SU-DHL-6 (cell line): Measurements from ENCODE around the gene KBTBD7.
"Not testable (repeated sequence)": the region's sequence is repeated elsewhere in the genome, so short reads cannot be mapped to it uniquely, and the experiment has no call there.

Source experiments
- H2AFZ ChIP-seq: fragments of 200-600 bp; sonication (generic); 2 replicates; pipeline ENCODE4 v1.6.1; 2014; ENCODE audit warnings: low read depth, mild to moderate bottlenecking, moderate library complexity, mixed read lengths, antibody characterized with exemption, low read length; ENCODE audit not compliant: severe bottlenecking
- H3F3A ChIP-seq: fragments of 200-600 bp; shearing (Covaris generic); 2 replicates; pipeline ENCODE4 v1.6.0; 2016; ENCODE audit warnings: antibody characterized with exemption, mild to moderate bottlenecking; ENCODE audit not compliant: insufficient read depth
- H3K27ac ChIP-seq: fragments of 200-600 bp; sonication (generic); 2 replicates; pipeline ENCODE4 v1.5.1; 2016; ENCODE audit warnings: low read depth, mild to moderate bottlenecking, low read length, moderate library complexity, mixed read lengths
- H3K27me3 ChIP-seq: fragments of 200-600 bp; sonication (generic), shearing (Covaris generic); 2 replicates; pipeline ENCODE4 v1.6.0; 2014; ENCODE audit warnings: mild to moderate bottlenecking, low read length
- H3K36me3 ChIP-seq: fragments of 200-600 bp; sonication (generic); 2 replicates; pipeline ENCODE4 v1.6.1; 2014; ENCODE audit warnings: mild to moderate bottlenecking, low read length, mixed read lengths
- H3K4me2 ChIP-seq: fragments of 300-600, 200-600 bp; shearing (Covaris generic), sonication (generic); 2 replicates; pipeline ENCODE4 v1.6.0; 2014; ENCODE audit warnings: low read length, low read depth, mild to moderate bottlenecking; ENCODE audit not compliant: poor library complexity, severe bottlenecking
- H3K4me3 ChIP-seq: fragments of 200-600 bp; sonication (generic); 2 replicates; pipeline ENCODE4 v1.5.1; 2014; ENCODE audit warnings: antibody characterized with exemption, low read length, mild to moderate bottlenecking, mixed read lengths; ENCODE audit not compliant: insufficient read depth, poor library complexity, severe bottlenecking
- H3K79me2 ChIP-seq: fragments of 200-600 bp; sonication (generic); 2 replicates; pipeline ENCODE4 v1.6.1; 2014; ENCODE audit warnings: mild to moderate bottlenecking, low read length, moderate library complexity; ENCODE audit not compliant: insufficient read depth
- H3K9ac ChIP-seq: fragments of 200-600 bp; sonication (generic); 2 replicates; pipeline ENCODE4 v1.7.0; 2014; ENCODE audit warnings: mild to moderate bottlenecking, low read length
- H3K9me2 ChIP-seq: fragments of 200-600 bp; sonication (generic); replicated peaks from 2 replicates; pipeline ENCODE4 v1.6.1; 2014; ENCODE audit warnings: low read length; ENCODE audit not compliant: insufficient read depth
- H3K9me3 ChIP-seq: fragments of 200-600 bp; sonication (generic); 2 replicates; pipeline ENCODE4 v1.6.1; 2014; ENCODE audit warnings: low read length, mixed read lengths; ENCODE audit not compliant: insufficient read depth
- H4K20me1 ChIP-seq: fragments of 200-600 bp; sonication (generic); 2 replicates; pipeline ENCODE4 v1.6.1; 2014; ENCODE audit warnings: low read depth, mild to moderate bottlenecking, antibody characterized with exemption, low read length, moderate library complexity, mixed read lengths
- CTCF ChIP-seq: fragments of 200-600 bp; sonication (generic); IDR thresholded peaks from one replicate; pipeline ENCODE4 v1.5.1; 2017; ENCODE audit warnings: antibody characterized with exemption, mild to moderate bottlenecking, low read length, moderate library complexity; ENCODE audit not compliant: insufficient read depth, poor library complexity, severe bottlenecking
- EZH2phosphoT487 ChIP-seq: fragments of 200-600 bp; sonication (generic), shearing (Covaris generic); conservative IDR thresholded peaks from 2 replicates; pipeline ENCODE4 v1.6.1; 2018; ENCODE audit warnings: mild to moderate bottlenecking, antibody characterized with exemption, low read length, moderate library complexity, mixed read lengths

Gene KBTBD7

GRCh38 chr13:41178040-41178439 lies 16.3 kb downstream of the KBTBD7 start:
- Histone ChIP-seq H3K4me2 (no peak overlapping the region), H3K36me3 (0 out of 2 replicates have a peak, but pooled peaks cover 6% of the 10 kb centered on the region), H3K27ac (no peak overlapping the region), H2AFZ (no peak overlapping the region), H3K9me2 (no peaks in the 10 kb centered on the region), H3K9ac (no peak overlapping the region), H3K27me3 (no peaks in the 10 kb centered on the region), H4K20me1 (no peaks in the 10 kb centered on the region), H3K4me3 (no peak overlapping the region), H3F3A (no peaks in the 10 kb centered on the region), H3K79me2 (no peaks in the 10 kb centered on the region), H3K9me3 (0 out of 2 replicates have a peak, but pooled peaks cover 8% of the 10 kb centered on the region)
- no peak for TF ChIP-seq EZH2phosphoT487
- no peak for TF ChIP-seq CTCF

- no peak for TF ChIP-seq CTCF
- no peak for TF ChIP-seq EZH2phosphoT487
These were observed 16.8 kb downstream of the KBTBD7 start for GRCh38 chr13:41177616-41178015.

GRCh38 chr13:41175576-41175975 lies 18.8 kb downstream of the KBTBD7 start:
- H3K36me3 ChIP-seq, H3K9me2 ChIP-seq, H3F3A ChIP-seq, H3K9me3 ChIP-seq, H3K27me3 ChIP-seq, H4K20me1 ChIP-seq, H3K4me3 ChIP-seq, H3K9ac ChIP-seq, H3K27ac ChIP-seq, H2AFZ ChIP-seq, H3K79me2 ChIP-seq, H3K4me2 ChIP-seq: not testable (repeated sequence)

More at GRCh38 chr13:41177616-41178015, 16.8 kb downstream of the KBTBD7 start:
- no peak overlapping the region for H3K9ac ChIP-seq
- H3K4me2 ChIP-seq, result no peak overlapping the region
- no peak overlapping the region for H3K27ac ChIP-seq
- H3K9me3 ChIP-seq, result 0 out of 2 replicates have a peak, but pooled peaks cover 8% of the 10 kb centered on the region
- 0 out of 2 replicates have a peak, but pooled peaks cover 6% of the 10 kb centered on the region for H3K36me3 ChIP-seq
- no peak overlapping the region for H2AFZ ChIP-seq
- no peaks in the 10 kb centered on the region for H3K79me2 ChIP-seq
- no peaks in the 10 kb centered on the region for H3K9me2 ChIP-seq
- no peaks in the 10 kb centered on the region for H4K20me1 ChIP-seq
- no peak overlapping the region for H3K4me3 ChIP-seq
- no peaks in the 10 kb centered on the region for H3K27me3 ChIP-seq
- H3F3A ChIP-seq, result no peaks in the 10 kb centered on the region

GRCh38 chr13:41162151-41162550 lies 32.2 kb downstream of the KBTBD7 start:
- H3K9me3 ChIP-seq, result no peaks in the 10 kb centered on the region
- H3K9ac ChIP-seq, result no peak overlapping the region
- H4K20me1 ChIP-seq, result no peaks in the 10 kb centered on the region
- no peaks in the 10 kb centered on the region for H3K36me3 ChIP-seq
- H2AFZ ChIP-seq, result no peak overlapping the region
- H3F3A ChIP-seq, result no peaks in the 10 kb centered on the region
- no peak overlapping the region for H3K4me2 ChIP-seq
- no peaks in the 10 kb centered on the region for H3K9me2 ChIP-seq
- TF ChIP-seq EZH2phosphoT487, result no peak
- TF ChIP-seq CTCF, result no peak
- H3K79me2 ChIP-seq, result no peaks in the 10 kb centered on the region
- H3K27me3 ChIP-seq, result no peaks in the 10 kb centered on the region
- H3K4me3 ChIP-seq, result no peak overlapping the region
- no peak overlapping the region for H3K27ac ChIP-seq
